NCI-H526 treated with DMSO at 0.1 percent for 48 hours (cell line): Measurements from ENCODE around the gene GREB1.

Source experiments
- DNase-seq: peaks from one replicate; lab custom pipeline; 2025; lab: John Stamatoyannopoulos, UW

The GREB1 gene

DNA sequence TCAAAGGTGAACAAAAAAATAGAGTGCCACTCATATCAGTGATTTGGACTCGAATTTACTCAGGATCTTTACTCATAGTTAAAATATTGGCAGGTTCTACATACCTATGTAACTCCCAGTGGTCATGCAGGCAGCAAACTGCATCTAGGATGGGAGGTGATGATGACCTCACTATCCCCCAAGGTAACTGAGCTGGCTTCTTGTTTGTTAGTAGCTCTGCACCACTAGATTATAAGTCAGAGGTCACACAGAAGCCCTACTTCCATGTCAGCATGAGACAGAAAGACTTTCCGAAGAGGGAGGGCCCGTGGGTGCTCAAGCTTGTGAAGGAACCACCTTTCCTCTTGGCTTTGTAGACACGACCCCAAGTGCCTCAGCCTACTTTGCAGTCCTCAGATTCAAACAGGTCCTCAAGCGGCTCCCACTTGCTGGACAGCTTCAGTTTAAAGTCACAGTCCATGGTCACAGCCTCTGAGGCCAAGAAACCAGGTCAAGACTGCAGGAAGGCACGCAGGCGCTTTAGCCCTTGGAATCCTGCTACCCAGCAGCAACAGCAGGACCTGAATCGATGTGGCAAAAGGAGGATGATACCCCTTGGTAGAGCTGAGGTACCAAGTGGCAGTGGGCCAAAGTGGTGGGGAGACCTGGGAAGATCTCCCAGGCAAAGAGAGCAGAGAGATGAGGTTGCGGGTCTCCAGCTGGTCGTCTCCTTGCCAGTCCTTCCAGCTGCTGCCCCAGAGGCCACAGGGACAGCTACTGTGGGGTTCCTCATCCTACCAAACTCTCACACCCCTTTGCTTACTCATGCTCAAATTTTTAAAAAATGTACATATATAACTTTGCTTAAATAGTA lies 131.9 kb downstream of the GREB1 start:
- DNase-seq: no peak

- DNase-seq: no peak
Observed at GRCh38 chr2:11667194-11667593, 133.3 kb downstream of the GREB1 start.

DNA sequence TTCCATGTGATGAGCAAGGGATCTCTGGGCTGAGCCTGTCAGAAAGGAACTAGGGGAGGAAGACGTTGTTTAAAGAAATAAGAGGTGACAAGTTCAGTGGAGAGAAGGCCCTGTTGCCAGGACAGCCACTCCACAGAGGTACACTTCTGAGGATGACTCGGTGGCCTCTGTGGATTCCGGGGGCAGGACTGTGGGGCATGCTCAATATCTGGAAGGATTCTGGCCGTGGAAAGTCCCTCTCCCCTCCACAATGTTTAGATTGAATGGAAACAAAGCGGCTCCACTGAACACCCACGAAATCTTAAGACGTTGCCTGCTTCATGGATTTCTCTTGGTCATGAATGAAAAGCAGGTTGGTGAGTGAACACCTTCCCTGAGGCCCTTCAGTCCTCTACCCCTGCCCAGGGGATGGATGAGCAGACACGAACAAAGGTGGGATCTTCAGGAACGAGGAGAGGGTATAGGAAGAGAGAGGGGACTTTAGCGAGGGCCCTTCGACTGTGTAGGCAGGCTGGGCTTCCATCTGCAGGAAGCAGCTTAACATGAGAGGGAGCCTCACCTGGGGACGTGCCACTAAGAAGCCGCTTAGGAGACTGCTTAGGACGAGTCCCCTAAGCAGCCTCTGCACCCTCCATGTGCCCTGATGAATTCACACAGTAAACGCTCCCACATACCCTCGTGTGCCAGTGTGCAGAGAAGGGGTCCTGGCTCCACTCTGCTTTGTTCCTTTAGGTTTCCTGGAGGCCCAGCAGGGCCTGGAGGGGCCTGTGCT lies 134.2 kb downstream of the GREB1 start:
- DNase-seq: no peak

- DNase-seq: no peak
Observed at GRCh38 chr2:11669454-11670291, 135.8 kb downstream of the GREB1 start, which contains the start of gene NTSR2. TSS of gene NTSR2 (minus strand) at chr2:11670195. CDS start at chr2:11670129, 66 bp downstream.

DNA sequence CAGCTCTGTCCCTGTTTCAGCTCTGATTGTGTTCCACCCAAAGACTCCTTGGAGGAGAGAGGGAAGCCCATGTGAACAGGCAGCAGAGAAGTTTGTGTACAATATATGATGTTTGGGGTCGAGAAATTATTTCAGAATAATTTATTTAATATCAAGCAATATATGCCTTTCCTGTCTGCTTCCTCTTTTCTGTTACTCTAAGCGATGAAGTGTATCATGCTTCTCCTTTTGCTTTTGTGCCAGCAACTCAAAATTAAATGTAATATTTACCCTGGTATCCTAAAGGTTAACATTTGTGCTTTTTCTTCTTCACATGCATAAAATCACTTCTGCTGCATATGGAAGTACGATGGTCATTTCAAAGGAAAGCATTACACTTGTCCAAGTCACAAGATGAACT lies 138.6 kb downstream of the GREB1 start:
- DNase-seq: no peak

DNA sequence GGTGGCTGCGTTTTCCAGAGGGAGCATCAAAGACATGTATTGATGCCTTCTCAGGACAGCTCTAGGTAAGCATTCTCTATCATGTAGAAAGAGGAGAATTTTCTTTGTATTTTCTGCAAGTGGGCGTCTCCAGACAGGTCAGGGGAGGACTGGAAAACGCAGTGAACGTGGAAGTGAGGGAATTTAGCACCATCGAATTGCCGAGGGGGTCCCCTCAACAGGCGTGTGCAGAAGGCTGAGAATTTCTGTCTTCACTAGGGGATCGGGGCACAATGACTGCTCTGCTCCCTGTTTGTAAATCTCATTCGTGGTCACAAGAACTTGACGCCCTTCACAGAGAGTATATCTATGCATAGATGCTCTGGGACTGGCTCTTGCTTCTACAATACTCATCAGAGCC lies 141.1 kb downstream of the GREB1 start:
- DNase-seq: no peak

DNA sequence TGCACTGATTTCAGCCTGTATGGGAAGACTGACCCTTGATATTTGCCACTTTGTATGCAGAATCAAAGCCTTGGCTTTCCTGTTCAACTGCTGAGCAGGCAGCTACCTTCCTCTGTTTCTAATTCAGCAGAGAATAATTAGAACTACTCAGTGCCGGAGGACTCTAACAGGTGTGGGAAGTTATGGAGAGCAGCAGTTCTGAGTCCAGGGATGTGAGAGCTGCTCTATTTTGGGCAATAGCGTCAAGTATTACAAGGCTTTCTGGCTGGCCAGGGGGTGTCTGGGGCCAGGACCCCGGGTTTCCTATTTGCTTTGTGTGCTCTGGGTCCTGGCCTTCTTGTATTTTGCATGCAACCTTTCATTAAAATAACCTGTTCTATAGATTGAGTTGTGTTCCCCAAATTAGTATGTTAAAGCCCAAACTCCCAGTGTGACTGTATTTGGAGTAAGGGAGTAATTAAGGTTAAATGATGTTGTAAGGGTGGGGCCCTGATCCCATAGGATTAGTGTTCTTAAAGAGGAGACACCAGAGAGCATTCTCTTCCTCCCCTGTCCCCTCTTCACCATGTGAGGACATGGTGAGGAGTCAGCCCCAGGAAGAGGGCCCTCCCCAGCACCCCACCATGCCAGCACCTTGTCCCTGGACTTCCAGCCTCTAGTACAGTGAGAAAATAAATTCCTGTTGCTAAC lies 141.7 kb downstream of the GREB1 start:
- DNase-seq: no peak

DNA sequence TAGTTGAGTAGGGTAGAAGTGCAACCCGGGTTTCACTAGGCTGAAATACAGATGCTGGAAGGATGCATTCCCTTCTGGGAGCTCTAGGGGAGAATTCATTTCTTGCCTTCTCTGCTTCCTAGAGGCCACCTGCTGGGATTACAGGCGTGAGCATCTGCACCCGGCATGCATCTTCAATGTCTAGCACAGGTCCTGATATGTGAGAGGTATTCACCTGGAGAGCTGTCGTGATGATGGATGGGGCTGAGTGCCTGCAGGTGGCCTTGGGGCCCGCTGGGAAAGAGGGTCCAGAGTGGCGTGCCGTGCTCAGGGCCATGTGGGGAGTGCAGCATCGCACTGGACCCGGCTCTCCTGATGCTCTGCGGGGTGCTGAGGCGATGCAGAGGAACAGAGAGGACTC lies 142.8 kb downstream of the GREB1 start:
- DNase-seq: no peak

DNA sequence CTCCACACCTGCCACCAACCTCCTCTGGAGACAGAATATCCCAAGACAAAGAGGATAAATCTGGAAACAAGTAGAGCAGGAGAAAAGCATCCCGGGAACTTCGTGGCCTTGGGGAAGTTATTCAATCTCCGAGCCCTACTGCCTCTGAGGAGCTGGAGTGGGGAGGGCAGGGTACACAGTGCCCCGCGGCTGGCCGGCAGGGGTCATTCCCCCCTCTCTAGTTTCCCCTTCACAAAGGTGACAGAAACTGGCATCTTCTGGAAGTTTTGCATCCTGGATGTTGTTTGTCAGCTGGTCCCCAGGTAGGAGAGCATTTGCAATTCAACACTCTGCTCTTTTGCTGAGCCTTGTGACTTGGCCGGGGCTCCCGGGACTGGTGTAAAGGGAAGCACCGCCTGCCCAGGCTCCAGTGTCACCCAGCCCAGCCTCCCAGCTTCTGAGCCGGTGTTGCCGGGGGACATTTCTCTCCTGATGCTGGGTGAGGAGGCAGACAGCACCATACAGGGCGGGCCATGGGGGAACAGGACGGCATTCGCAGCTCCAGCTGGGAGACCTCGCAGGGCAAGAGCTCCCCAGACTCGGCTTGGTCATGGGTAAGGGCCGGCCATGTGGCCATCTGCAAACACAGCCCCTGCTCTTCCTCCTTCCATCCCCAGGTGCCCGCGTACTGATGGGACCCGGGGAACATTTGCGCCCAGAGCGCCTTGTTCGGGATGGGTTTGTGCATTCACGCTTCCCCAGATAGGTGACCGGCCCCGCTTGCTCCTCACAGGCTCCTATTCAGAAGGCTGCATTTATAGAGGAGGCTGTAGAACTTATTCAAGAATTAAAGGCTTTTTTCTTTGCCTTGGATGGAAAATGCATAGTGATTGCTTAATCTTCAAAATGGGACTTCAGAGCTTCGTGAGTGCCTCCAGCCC lies 143.6 kb downstream of the GREB1 start:
- DNase-seq: no peak

DNA sequence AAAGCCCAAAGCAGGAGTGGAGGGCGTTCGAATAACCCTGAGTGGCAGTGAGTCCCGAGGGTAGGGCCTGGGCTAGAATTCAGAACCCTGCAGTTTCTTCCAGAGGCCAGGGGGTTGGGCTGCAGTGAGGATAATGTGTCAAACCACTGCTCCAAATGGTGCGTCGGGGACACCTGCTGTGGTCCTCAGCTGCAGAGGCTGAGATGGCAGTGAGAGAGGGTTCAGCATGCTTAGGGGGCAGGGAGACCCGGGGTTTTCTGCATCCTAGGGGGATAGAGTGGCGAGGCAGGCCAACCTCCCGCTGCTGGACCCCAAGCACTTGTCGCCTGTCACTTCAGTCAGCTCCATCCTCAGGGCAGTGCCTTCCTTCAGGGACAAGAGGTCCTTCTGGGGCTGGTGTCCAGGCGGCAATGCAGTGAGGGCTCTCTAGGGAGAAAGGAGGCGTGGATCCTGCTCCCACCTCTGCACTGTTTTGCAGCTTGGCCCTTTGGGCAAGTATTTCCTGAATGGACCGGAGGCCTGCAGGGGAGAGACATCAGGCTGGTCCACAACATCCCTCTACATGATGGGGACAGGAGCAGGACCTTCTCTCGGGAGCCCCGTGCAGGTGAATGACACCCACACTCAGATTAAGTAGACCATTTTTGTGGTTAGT lies 144.6 kb downstream of the GREB1 start:
- DNase-seq: no peak

DNA sequence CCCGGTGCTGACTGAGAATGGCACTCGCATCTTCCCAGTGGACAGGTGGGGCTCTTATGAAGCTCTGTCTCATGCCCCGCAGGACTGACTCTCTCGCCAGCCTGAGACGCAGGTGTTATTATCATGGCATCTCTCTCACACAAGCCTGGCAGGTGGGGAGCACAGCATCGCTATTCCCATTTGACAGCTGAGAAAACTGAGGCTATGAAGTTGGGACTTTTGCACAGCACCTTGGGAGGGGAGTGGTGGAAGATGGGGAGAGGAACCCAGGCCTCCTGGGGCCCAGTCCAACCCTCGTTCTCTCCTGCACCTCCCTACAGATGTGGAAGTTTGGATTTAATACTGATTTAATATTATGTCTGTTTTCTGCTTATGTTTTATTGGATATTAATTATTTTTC lies 145.2 kb downstream of the GREB1 start:
- DNase-seq: no peak

DNA sequence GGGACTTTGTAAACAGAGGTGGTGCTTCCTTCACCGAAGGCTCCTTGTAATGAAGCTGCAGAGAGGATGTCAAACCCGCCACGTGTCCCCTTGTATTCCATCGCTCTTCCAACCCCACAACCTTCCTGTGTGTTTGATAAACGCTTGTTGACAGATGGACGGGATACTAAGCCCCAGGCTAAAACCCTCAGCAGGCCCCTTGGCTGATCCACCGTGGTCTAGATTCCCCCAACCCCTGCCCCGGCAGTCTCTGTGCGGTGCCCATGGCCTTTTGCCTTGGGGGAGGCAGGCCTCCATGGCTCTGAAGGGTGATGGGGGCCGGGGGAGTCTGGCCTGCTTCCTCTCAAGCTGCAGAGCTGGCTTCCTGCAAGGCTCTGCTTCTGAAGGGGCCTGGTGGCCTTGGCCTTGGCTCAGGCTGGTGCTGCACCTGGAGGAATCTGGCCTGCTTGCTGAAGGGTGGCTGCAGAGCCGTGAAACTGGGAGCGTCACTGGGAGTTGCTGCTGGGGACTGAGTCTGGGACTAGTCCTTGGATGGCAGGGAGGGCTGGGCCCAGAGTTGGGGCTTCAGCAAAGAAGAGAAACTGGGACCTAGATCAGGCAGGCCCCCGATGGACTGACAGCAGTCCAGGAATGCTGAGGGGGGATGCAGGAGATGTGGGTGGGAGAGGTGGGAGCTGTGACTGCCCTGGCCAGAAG lies 145.8 kb downstream of the GREB1 start:
- DNase-seq: no peak

- DNase-seq: no peak
Observed at GRCh38 chr2:11680182-11680900, 146.5 kb downstream of the GREB1 start.

DNA sequence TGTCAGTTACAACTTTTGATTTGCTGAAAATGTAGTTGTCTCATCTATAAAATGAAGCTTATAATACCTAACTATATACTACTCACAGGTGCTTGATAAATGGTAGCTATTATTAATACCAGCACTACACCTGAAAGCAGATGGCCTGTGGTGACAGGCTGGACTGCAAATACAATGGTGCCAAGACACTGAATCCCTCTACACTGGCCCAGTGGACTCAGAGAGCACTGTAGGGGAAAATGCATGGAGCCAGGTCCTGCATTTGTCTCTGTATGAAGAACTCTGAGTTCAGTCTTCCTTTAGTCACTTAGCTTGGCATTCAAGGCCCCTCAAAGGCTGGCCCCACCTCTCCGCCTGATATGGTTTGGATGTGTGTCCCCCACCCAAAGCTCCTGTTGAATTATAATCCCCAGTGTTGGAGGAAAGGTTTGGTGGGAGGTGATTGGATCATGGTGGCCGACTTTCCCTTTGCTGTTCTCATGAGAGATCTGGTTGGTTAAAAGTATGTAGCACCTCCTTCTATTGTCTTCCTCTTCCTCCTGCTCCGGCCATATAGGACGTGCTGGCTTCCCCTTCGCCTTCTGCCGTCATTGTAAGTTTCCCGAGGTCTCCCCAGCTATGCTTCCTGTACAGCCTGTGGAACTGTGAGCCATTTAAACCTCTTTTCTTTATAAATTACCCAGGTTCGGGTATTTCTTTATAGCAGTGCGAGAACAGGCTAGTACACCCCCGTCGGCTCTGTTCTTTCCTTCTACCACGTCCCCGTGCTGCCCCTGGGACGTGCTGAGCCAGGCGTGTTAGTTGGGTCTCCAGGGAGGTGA lies 147.3 kb downstream of the GREB1 start:
- no peak for DNase-seq

GRCh38 chr2:11681722-11682589 lies 148.1 kb downstream of the GREB1 start:
- DNase-seq: peak; percentile 42

DNA sequence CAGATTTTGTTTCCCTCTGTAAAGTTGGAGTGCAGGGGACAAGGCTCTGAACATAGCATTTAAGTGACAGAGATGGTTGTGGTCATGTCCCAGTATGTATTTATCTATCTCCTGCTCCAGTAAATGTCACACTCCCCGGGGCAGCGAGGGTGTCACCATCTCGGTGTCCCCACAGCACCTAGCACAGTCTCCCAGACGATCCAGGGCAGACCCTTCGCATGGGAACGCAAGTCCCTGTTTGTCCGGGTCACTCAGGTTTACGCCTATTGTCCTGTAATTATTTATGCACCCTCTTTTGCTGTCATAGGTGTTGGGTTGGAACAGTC lies 148.7 kb downstream of the GREB1 start:
- no peak for DNase-seq

GRCh38 chr2:11683476-11683875 lies 149.6 kb downstream of the GREB1 start:
- DNase-seq: no peak
